Measurements from ENCODE around the gene ARID4B.
A peak's percentile ranks its signal among the peaks of the same experiment; 100 is the strongest.
"Not testable (repeated sequence)": the region's sequence is repeated elsewhere in the genome, so short reads cannot be mapped to it uniquely, and the experiment has no call there.

ARID4B gene

GRCh38 chr1:235296729-235297128 lies 31.2 kb downstream of the ARID4B start:
- ATAC-seq = no peak
- no peak for DNase-seq

DNA sequence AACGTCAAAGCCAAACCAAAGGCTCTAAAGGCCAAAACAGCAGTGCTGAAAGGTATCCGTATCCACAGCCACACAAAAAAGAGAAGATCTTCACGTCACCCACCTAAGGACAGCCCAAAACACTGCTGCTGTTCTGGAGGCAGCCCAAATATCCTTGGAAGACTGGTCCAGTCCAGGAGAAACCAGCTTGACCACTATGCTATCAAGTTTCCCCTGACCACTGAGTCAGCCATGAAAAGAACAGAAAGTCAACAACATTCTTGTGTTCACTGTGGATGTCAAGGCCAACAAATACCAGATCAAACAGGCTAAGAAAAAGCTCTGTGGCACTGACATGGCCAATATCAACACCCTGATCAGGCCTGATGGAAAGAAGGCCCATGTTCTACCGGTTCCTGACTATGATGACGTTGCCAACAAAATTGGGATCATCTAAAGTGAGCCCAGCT lies 32.1 kb downstream of the ARID4B start:
- no peak for DNase-seq
- no peak for ATAC-seq

DNA sequence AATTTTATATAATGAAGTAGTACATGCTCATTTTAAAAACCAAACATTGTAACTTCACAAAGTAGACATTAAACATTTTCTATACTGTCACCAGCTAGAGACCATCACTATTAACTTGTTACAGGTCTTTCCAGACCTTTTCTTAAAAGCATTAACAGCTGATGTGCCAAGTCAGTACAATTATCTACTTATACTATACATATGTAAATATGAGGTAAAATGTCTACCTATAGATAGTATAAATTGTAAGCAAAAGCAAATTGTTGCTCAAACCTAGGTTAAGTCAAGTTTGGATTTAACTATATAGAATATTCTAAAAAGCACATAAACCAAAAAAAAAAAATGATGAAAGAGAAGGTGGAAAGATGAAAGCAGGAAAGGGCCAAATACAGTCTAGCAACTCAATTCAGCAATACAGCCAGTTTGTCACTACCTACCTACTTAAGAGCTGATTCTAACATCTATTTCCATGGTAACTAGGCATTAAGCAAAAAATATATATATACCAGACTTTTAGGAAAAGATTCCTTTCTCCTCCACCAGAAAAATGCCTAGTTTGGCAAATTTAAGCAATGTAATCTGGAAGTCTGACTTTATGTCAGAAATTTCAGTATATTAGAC lies 34.5 kb downstream of the ARID4B start:
- ATAC-seq (no peak), DNase-seq (no peak)

DNA sequence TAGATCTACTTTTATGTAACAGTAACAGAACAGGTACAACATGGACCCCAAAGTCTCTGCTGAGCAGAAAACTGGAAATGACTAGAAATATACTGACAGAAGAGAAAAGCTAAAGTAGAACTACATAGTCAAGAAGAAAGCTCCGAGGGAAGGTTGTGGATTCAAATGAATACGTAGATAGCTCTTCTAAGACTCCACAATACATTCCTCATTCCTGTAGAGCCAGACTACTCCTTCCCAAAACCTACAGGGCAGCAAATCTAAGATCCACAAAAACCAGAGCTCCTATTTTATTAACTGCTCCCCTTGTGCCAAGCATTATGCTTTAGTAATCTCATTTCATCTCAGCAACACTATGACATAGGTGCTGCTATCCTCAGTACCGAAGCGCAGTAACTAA lies 35.2 kb downstream of the ARID4B start:
- ATAC-seq (no peak), DNase-seq (no peak)

- ATAC-seq (no peak), DNase-seq (no peak)
Measured at GRCh38 chr1:235291599-235292091, 36.3 kb downstream of the ARID4B start.

- DNase-seq (no peak), ATAC-seq (no peak)
Measured at GRCh38 chr1:235290740-235291502, 37.1 kb downstream of the ARID4B start.

DNA sequence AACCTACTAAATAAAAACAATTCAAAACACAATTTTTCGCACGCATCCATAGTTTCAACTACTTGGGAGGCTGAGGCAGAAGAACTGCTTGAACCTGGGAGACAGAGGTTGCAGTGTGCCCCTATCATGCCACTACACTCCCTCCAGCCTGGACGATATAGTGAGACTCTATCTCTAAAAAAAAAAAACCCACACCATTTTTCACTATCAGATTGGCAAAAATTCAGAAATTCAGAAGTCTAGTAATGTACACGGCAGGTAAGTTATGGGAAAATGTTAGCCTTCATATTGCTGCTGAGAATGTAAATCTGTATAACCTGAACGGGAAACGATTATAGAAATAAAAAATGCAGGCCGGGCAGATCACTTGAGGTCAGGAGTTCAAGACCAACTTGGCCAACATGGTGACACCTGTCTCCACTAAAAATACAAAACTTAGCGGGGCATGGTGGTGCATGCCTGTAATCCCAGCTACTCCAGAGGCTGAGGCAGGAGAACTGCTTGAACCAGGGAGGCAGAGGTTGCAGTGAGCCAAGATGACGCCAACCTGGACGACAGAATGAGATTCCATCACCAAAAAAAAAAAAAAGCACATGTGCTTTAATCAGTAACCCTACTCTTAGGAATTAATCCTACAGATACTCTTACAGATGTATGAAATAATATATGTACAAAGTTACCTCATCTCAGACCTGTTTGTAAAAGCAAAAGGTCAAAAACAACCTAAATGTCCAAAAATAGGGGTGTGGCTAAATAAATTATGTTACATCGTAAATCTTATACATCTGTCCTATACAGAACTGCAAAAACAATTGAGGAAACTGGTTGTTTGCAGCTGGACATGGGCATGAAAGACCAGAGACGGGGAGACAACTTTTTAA lies 37.9 kb downstream of the ARID4B start:
- DNase-seq (no peak), ATAC-seq (no peak)

DNA sequence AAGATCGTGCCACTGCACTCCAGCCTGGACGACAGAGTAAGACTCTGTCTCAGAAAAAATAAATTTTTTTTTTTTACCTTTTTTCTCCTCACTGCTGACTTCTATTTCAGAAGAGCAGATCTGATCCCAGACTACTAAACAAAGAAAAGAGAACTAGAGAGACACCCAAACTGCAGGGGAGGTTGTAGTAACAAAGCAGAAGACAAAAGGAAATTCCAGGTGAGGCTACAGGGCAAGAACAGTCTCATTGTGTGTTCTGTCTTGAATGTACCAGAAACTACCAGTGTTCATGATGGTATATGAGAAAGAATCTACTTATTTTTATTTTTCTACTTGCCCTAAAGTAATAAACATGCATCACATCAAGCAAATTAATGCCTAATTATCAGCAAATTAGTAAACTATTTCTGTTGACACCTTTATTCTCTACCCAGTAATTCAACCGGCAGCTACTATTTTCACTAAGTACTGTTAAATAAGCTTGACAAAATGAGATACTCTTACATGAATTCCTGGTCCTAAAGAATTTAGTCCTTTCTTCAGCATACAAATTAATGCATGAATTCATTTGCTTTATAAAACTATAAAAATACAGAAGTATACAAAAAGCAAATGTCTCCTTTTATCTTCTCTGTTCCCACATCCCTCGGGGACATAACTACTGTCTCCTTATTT lies 40.6 kb downstream of the ARID4B start:
- ATAC-seq = no peak
- no peak for DNase-seq

DNA sequence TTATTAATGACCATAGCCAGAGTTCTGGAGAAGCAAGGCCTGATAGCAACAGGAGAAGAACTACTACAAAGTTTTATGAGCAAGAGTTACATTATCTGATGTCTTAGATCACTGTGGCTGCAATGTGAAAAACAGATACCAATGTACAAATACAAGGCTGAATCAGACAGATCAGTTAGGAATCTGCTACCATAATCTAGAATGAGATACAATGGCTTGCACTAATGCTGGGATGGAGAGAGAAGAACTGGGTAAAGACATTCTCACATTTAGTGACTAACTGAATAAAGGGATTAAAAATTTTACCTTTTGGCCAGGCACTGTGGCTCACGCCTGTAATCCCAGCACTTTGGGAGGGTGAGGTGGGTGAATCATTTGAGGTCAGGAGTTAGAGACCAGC lies 41.3 kb downstream of the ARID4B start:
- peak; percentile 63 for ATAC-seq
- DNase-seq = no peak

DNA sequence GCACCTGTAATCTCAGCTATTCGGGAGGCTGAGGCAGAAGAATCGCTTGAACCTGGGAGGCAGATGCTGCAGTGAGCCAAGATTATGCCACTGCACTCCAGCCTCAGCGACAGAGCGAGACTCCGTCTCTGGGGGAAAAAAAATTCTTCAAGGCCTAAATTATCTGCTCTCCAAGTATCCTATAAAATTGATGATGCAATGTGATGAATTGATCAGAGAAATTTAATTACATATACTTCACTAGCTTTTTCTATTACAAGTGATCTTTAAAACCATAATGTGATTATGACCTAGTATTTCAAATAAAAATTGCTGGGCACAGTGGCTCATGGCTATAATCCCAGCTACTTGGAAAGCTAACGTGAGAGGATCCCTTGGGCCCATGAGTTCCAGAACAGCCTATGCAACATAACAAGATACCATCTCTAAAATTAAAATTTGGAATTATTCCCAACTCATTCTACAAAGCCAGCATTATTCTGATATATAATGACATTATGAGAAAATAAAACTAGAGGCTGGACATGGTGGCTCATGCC lies 43.7 kb downstream of the ARID4B start:
- ATAC-seq (no peak), DNase-seq (no peak)

DNA sequence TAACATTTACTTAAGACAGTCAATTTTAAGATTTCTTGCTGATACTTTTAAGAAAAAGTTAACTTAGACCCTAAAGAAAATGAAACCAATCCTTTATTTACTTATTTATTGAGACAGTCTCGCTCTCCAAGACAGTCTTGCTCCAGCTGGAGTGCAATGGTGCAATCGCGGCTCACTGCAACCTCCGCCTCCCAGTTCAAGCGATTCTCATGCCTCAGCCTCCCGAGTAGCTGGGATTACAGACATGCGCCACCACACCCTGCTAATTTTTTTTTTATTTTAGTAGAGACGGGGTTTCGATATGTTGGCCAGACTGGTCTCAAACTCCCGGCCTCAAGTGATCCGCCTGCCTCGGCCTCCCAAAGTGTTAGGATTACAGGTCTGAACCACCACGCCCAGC lies 44.3 kb downstream of the ARID4B start:
- ATAC-seq, DNase-seq: not testable (repeated sequence)

DNA sequence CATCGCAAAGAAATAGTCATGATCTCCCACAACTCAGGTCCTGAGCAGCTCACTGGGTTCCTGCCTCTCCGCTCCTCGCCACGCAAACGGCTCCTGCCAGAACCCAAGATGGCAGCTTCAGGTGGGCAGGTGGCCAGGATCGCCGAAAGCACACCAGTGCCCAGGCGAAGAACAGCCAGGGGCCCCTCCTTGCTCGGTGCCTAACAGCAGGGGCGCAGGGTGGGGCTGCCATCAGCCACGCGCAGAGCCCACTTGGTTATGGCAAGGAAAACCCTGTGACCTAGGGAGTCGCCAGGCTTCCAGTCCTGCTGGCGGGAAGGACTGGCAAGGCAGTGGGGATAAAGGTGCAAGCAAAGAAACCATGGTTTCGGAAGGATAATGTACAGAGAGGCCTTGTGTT lies 47.5 kb downstream of the ARID4B start:
- no peak for DNase-seq

DNA sequence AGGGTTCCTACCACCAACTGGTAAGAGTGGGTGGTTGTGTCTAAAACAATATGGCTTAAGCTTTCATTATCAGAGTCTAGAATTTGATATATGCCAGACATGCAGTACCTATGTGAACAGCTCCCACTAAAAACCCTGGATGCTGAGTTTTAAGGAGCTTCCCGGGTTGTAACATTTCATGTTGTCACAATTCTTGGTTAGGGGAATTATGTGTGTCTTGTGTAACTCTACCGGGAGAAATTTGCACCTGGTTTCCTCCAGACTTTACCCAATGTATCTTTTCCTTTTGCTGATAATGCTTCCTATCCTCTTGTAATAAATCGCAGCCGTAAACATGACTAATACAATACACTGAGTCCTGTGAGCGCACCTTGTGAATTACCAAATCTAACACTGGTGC lies 48.3 kb downstream of the ARID4B start:
- ATAC-seq = no peak
- DNase-seq = no peak

More for the DNA sequence above, 47.5 kb downstream of the ARID4B start:
- no peak for ATAC-seq

DNA sequence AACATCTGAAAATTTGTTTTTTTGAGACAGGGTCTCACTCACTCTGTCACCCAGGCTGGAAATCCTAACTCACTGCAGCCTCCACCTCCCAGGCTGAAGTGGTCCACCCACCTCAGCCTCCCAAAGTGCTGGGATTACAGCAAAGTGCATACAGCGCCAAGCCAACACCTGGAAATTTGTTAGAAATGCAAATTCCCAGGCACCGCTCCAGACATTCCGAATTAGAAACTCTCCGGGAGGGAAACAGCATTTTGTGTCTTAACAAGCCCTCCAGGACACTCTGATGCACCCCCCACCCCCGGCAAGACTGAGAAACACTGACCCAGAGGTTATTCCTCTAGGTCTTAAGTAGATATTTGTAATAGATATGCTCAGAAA lies 49.1 kb downstream of the ARID4B start:
- ATAC-seq (no peak), DNase-seq (no peak)

GRCh38 chr1:235278233-235278914 lies 49.6 kb downstream of the ARID4B start:
- ATAC-seq = no peak
- no peak for DNase-seq

DNA sequence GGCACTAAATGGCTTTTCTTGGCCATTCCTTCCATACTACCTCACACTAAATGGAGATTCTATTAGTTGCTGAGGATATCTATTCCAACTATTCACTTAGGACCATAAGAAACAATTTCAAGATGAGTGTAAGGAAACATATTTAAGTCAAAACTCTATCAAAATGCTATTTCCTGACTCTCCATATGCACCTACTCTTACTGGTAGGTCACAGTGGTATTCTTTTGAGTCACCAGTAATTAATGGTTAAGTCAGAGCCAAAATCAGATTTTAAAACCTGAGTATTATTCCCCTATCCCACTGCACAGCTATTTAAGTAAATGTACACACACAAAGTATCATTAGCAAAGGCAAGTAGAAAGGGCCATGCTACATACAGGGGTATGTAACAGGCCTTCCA lies 50.3 kb downstream of the ARID4B start:
- no peak for DNase-seq
- peak; percentile 22 for ATAC-seq

- no peak for ATAC-seq
Measured at GRCh38 chr1:235275836-235276235, 52.1 kb downstream of the ARID4B start.

DNA sequence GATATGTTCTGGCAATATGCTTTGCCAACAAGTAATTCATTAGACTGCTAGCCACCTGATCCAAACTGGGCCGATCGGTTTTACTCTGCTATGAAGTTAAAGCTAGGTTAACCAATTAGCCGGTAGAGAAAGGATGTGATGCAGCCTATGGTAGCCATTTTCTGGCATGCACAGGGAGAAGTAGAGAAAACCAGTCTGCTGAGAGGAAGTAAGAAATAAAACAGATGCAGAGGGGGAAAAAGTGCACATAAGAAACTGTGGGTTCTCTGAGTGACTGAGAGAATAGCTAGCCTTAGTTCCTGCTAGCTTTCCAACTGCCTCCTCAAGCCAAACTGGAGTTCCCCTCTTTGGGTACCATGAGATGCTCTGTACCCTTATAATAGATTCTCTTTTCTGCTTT lies 52.8 kb downstream of the ARID4B start:
- DNase-seq = no peak
- peak; percentile 73 for ATAC-seq

More at GRCh38 chr1:235275836-235276235, 52.1 kb downstream of the ARID4B start:
- no peak for DNase-seq

DNA sequence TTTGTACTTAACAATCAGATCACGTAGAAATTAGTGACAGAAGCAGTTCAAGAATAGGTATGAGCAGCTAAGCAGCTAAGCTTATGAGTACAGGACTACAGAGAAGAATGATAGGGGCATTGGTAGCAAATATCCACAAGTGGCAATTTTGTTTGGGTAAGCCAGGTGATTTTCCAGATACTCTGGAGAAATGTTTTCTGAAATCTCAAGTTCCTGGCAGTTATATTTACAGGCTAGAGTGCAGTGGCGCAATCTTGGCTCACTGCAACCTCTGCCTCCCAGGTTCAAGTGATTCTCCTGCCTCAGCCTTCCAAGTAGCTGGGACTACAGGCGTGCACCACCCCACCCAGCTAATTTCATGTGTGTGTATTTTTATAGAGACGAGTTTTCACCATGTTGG lies 55.1 kb downstream of the ARID4B start:
- ATAC-seq = no peak
- no peak for DNase-seq

DNA sequence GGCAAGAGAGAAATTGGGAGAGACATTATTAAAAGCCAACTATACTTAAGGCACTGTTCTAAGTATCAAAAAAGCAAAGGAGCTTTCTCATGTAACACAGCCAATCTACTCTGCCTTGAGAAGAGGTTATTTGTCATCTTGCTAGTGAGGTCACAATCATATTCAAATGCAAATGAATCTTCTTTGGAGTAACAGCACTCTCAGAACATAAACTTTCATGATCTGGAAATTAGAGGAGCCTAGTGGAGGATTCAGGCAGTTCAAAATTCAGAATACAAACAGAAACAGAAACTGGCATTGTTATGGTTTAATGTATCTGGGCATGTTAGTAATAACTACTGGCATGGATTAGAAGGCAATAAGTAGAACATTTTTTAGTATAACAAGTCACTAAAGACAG lies 57.4 kb downstream of the ARID4B start:
- ATAC-seq = peak; percentile 70
- DNase-seq = no peak

- ATAC-seq, DNase-seq: not testable (repeated sequence)
Measured at GRCh38 chr1:235269990-235270389, 58.0 kb downstream of the ARID4B start.
